ENCODE measurements around the gene HGF.

GRCh38 chr7:81698965-81699364 lies 70.9 kb downstream of the HGF start:
- TF ChIP-seq CTCF (IDR thresholded peaks at IDR 0.05; ENCODE audit: insufficient read depth, low read depth, low read length) (no peak), EZH2 (IDR thresholded peaks at IDR 0.05; ENCODE audit: insufficient read depth, low read length) (no peak)
